Hindlimb muscle (tissue), 1 donor: ENCODE measurements around the gene MAPK8IP3. TPM values are rescaled to one million over a fixed set of nuclear protein-coding genes. Genes with fewer than 3 reads are reported as not detected.
A peak's percentile ranks its signal among the peaks of the same experiment; 100 is the strongest.
"Not testable (repeated sequence)": the region's sequence is repeated elsewhere in the genome, so short reads cannot be mapped to it uniquely, and the experiment has no call there.

Source experiments
- DNase-seq: peaks from one replicate; pipeline ENCODE4 v3.0.0-alpha.2; 2013
- polyA plus RNA-seq: library from polyadenylated mRNA; unstranded; fragments of 120-200 nt; gene quantifications from one replicate; pipeline ENCODE4 v1.2.1, GENCODE V29; 2013; ENCODE audit not compliant: insufficient read length

Gene MAPK8IP3
- polyA plus RNA-seq, 1 donor: 55.3 TPM

DNA sequence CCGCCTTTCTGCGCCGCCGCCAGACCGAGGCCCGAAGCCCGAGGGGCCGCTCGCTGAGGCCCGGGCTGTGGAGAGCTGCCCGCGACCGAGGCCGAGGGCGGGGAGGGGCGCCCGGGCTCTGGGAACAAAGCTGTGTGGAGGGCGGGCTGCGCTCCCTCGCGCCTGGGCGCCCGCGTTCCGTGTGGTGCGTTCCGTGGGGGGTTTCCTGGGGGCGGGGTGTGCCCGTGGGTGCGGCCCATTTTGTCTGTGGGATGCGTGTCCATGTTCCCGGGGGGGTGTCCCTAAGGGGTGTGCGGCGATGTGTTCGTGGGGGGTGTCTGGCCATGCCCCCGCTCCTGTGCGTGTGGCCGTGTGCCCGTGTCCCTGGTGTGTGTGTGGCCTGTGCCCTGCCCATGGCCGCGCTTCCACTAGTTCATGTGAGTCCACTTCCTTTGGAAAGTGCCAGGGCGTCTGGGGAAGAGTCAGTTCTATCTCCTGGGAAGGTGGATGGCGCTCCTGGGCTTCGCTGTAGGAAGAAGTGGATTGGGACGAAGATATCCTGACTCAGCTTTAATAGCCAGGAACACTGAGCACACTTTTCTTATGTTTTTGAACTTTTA, 27.4 kb upstream of the MAPK8IP3 start:
- peak; percentile 15 for DNase-seq

DNA sequence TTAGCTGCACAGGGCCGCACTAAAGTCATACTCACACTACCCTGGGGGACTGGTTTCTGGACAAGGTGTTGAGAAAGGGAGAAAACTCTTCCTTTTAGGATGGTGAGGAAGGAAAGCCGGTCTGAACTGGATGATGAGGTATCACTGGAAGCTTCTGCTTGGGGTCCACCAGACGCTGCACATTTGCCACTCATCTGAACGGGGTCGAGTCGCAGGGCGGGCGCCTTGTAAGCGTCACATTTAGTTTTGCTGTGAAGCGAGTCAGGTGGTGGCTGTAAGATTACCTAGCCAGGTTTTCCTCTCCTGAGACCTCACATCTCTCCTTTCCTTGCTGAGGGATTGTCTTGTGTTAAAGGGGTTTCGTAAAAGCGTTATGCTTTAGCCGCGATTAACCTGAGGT, 25.6 kb upstream of the MAPK8IP3 start:
- no peak for DNase-seq

DNA sequence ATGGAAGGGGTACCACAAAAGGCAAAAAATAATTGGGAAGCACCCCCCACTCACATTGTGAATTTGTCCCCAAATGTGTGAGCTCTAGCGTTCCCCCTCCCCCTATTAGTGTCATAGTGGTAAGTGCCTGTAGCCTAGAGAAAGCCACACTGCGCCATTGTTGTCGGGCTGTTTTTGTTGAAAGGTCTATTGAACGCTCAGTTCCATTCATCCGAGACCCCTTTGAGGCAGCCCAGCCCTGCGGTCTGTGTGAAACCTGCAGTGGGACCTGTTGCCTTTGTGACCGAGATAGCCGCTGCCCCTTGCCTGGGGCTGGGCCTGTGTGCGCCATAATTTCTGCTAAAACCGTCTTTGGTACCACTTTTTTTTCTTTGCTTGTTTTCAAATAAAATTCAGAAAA, 25.0 kb upstream of the MAPK8IP3 start:
- DNase-seq: no peak

DNA sequence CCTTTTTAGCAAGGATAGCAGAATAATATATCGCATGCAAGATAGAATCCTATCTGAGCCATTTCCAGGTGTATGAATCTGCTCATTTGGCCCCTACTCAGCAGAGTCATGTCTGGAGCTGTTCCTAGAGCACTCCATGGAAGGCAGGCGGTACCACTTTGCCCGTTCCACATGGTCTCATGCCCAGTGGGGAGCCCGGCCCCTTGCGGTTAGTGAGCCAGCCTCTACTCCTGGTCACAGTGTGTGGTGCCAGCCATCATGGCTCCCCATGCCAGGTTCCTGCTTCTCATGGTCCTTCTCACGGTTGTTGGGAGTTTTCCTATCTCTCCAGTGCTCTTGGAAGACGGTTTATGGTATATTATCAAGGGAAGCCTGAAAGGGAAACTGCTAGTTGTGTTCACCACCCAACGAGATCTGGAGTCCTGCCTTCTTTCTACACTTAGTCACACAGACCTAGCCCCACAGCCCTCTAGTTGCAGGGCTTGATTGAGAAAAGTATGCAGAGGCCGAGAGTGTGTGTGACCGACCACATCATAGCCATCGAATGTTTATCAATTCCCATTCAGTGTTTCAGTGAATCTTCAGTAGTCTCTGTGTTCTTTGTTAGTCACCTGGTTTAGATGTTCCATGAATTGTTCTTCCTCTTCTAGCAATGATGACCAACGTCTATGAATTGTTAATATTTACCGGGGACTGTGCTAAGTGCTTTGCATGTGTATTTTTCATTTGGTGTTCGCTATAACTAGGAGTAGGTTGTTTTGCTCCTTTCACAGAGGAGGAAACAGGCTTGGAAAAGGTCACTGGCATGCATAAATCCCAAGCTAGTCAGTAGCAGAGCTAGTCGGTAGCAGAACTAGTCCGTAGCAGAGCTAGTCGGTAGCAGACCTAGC, 18.3 kb upstream of the MAPK8IP3 start:
- no peak for DNase-seq

DNA sequence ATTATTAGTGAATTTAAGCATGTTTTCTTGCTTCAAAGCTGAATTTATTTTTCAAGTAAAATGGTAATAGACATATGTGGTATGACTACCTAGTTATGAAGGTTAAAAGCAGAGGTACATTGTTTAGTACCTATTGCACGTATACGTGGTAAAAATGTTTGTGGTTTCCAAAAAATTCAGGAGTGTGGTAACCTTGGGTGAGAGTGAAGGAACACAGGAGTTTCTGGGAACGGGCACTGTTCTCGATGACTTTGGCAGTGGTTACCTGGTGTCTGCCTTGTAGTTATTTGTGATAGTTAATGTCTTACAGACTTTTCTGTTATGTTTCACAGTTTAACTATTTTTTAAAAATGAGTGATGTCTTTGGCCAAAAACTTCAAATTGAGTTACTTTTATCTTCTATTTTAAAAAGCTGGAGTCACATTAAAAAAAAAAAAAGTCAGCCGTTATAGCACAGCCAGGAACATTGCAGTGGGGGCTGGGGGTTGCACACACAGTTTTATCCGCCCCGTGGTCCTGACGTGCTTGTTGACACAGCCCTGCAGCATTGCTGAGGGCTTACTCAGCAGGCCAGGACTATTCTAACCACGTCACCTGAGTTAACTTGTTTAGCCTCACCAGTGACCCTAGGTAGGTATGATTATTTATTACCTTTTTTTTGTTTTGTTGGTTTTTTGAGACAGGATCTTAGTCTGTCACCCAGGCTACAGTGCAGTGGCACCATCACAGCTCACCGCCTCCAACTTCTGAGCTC, 17.0 kb upstream of the MAPK8IP3 start:
- no peak for DNase-seq

DNA sequence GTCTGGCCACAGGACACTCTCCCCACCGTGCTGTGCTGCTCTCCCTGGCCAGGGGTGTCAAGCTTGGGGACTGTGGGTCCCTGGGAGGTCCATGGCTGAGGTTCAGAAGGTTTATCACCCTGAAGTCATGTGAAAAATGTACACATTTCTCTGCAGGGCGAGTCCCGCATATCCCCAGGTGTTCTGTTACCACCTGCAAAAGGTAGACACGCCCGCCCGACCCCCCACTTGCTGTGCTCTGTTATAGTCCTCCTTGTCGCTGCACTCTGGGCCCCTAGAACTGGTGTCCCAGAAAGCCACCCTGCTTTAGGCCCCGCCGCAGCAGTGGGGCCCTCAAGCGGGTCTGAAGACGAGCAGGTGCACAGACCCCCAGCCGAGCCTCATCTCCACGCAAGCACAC, 16.1 kb upstream of the MAPK8IP3 start:
- DNase-seq: no peak

DNA sequence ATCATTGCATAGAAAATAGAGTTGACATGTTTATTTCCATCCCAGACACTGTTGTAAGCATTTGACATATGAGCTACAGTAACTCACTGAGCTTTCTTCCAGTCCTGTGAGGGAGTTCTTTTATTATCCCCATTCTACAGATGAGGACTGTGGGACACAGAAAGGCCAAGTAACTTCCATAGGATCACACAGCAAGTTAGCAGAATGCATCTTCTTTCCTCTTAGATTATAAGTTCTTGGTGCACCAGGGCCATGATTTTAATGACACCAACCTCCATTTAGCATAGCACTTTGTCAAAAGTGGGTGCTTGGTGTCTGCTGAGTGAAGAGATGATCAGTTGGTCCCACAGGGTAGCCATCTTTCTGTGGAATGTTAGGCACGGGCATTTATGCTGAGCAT, 15.2 kb upstream of the MAPK8IP3 start:
- no peak for DNase-seq

DNA sequence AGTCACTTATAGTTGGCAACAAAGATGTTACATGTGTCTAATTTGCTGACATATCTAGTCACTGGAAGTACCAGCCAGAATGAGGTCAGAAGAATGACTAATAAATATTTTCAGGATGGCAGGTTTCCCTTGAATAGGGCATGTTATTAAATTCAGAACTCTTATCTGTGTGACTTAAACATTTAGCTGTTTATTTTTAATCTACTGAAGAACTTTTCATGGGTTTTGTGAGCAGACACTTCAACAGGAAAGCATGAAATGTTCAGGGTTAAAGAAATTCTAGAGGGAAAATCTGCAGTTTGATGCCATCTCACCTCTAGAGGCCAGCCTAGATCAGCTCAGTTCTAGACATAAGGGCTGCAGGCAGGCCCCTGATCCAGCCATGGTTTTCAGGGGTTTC, 14.7 kb upstream of the MAPK8IP3 start:
- no peak for DNase-seq

DNA sequence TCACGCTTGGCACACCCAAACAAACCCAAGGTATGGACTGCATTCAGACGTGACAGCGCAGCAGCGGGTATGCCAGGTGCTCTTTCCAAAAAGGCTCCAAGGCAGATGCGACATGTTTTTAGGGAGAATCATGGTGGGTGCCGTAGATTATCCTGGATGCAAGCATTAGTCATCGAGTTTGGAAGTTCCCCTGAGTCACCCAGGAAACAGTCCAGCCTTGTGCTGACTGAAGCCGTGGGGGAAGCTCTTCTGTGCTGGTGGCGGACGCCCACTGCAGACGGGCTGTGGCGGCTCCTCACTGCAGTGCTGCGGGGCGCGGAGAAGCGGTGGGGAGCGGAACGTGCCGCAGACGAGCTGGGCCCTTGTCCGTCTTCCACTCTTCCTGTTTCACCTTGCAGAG, 14.0 kb upstream of the MAPK8IP3 start:
- DNase-seq: no peak

DNA sequence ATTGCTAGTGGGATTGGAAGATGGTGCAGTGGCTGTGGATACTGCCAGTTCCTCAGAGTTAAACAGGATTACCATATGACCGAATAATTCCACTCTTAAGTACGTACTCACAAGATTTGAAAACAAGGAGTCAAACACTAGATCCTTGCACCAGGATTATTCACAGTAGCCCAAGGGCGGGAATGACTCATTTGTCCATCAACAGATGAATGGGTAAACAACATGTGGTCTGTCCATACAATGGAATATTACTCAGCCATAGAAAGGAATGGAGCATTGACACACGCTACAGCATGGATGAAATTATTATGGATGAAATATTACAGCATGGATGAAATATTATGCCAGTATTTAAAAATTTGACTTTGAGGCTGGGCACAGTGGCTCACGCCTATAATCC, 9.1 kb upstream of the MAPK8IP3 start:
- no peak for DNase-seq

DNA sequence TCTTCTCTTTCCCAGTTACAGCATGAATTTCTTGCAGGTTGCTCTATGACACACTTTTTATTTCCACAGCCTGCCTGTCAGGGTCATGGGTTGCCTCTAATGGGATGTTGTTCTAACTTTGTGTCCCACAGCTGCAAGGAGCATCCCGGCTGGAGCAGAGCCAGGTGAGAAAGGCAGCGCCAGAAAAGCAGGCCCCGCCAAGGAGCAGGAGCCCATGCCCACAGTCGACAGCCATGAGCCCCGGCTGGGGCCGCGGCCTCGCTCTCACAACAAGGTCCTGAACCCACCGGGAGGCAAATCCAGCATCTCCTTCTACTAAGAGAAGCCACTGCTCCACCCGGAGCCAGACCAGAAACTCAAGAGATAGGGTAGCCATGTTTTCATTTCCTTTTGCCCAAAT, 7.3 kb upstream of the MAPK8IP3 start:
- no peak for DNase-seq

DNA sequence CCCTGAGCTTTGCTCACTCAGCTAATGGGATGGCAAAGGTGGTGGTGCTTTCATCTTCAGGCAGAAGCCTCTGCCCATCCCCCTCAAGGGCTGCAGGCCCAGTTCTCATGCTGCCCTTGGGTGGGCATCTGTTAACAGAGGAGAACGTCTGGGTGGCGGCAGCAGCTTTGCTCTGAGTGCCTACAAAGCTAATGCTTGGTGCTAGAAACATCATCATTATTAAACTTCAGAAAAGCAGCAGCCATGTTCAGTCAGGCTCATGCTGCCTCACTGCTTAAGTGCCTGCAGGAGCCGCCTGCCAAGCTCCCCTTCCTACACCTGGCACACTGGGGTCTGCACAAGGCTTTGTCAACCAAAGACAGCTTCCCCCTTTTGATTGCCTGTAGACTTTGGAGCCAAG, 5.7 kb upstream of the MAPK8IP3 start:
- no peak for DNase-seq

DNA sequence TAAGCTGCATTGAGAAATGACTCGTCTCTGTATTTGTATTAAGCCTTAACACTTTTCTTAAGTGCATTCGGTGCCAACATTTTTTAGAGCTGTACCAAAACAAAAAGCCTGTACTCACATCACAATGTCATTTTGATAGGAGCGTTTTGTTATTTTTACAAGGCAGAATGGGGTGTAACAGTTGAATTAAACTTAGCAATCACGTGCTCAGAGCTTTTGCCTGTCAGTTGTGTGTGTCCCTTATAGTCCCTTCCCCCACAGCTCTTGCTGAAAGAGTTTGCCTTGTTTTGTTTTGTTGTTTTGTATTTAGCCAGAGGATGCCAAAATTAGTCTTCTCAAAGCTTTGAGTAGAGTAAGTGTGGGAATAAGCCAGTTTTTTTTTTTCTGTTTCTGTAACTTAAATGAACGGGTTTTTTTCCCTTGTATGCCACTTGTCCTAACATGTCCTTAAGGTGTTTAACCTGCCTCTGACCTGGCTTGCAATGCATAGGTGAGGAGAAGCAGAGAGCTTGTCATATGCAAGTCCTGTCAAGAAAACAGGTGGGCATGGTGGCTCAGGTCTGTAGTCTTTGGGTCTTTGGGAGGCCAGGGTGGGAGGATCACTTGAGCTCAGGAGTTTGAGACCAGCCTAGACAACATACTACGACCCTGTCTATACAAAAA, 4.6 kb upstream of the MAPK8IP3 start:
- no peak for DNase-seq

DNA sequence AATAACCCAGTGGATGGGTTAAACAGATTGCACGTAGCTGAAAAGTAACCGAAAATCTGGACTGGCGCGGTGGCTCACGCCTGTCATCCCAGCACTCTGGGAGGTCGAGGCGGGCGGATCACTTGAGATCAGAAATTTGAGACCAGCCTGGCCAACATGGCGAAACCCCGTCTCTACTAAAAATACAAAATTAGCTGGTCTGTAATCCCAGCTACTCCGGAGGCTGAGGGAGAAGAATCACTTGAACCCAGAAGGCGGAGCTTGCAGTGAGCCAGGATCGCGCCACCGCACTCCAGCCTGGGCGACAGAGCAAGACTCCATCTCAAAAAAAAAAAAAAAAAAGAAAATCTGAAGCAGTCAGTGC, 689 bp upstream of the MAPK8IP3 start:
- DNase-seq: not testable (repeated sequence)

DNA sequence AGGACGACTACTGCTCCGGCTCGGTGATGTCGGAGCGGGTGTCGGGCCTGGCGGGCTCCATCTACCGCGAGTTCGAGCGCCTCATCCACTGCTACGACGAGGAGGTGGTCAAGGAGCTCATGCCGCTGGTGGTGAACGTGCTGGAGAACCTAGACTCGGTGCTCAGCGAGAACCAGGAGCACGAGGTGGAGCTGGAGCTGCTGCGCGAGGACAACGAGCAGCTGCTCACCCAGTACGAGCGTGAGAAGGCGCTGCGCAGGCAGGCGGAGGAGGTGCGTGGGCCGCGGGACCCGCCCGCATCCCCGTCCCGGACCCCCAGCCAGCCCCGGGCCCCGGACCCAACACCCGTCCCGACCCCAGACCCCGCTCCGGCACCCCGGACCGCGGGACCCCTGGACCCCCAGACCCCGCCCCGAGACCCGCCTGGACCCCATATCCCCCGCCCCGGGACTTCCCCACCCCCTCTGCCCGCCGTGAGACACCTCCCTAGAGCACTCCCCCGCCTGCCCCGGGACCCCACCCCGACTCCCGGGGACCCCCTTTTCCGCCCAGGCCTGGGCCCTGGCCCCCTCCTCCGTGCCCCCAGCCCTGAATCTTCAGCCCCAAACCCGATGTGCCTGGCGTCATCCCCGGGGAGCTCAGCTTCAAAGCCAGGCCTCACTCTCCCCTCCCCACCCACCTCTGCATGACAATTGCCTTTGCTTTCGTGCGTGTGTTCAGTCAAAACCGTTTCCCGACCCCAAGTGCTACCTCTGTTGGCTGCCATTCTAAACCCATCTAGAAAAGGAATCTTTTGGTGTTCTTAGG, 594 bp downstream of the MAPK8IP3 start:
- DNase-seq: peak; percentile 30

DNA sequence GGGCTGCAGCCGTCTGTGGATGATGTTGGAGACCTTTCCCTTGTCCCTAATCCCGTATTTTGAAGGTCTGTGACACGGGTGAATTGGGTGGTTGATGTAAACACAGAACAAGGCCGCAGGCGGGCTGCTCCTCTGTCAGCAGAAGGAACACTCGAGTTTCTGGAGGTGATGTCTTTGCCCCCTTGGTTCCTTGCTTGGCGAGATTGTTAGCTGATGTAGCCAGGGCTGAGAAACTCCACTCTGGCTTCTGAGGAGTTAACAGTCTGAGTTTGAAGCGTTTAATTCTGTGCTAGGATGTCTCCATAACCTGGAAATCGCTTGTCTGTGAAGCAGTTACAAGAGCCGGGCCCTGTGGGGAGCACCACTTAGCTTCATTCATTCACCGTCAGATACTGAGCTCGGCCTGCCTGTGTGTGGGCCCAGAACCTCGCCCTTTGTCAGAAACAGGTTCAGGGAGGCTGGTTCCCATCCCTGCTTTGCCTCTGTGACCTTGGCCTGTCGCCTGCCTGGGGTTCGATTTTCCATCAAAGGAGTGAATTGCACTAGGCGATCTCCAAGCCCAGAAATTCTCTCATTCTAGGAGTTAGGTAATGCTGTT, 1.3 kb downstream of the MAPK8IP3 start:
- no peak for DNase-seq

DNA sequence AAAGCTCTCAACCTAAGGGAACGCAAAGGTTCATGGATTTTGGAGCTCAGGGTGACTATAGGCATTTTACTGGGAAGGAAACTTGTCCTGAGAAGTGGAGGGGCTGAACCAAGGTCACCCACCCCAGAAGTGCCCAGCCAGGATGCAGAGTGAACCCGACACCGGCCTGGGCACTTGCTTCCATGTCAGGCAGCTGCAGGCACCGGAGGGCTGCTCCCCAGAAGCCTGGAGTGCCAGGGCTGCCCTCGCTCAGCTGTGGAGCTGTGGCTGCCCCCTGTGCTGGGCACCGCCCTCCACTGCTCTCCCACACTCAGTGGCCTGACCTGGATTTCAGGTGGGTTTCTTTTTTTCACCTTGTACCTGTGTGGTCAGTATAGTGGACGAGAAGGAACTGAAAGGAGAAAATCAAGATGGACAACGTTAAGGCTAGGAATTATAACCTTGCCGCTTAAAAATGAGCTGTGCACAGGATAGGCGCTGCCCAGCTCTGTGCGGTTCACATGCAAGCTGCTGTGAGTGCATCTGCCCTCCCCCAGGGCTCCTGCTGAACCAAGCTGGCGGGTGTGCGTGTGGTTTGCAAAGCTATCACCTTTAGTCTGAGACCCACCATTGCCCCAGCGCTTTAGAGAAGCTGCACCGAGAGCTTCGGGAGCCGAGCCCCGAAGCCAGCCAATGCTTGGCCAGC, 2.2 kb downstream of the MAPK8IP3 start:
- DNase-seq: no peak

DNA sequence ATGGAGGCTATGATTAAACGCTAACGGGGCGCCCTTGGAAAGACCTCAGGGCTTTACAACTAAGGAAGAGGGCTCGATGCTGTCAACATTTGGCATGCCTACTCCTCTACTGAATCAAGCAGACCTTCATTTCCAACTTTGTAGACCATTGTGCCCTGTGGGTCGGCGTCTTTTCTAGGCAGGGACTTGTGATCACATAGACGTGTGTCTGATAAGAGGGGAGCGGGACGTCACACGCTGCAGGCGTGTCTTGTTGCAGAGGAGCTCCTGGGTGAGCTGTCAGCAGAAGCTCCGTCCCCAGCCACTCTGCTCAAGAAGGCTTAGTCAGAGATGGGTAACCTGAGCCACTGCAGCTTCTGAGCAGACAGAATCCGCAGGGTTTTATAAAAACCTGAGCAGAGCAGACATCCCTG, 2.8 kb downstream of the MAPK8IP3 start:
- DNase-seq: no peak

DNA sequence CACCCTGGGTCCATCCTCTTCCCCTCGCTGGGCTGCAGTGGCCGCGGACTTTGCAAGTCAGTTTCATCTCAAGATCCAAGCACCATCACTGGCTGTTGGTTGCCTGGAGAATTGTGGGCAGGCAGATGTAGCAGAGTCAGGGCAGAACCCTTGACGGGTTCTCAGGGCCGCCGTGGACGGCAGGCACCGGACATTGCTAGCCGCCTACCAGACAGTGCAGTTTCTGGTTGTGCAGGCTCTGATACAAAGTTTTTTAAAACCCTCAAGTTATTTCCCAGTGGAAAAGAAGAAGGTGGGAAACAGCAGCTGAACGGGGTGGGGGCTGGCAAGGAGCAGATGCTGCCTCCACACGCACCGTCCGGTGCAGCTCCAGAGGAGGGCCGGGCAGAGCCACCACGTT, 3.4 kb downstream of the MAPK8IP3 start:
- DNase-seq: no peak

DNA sequence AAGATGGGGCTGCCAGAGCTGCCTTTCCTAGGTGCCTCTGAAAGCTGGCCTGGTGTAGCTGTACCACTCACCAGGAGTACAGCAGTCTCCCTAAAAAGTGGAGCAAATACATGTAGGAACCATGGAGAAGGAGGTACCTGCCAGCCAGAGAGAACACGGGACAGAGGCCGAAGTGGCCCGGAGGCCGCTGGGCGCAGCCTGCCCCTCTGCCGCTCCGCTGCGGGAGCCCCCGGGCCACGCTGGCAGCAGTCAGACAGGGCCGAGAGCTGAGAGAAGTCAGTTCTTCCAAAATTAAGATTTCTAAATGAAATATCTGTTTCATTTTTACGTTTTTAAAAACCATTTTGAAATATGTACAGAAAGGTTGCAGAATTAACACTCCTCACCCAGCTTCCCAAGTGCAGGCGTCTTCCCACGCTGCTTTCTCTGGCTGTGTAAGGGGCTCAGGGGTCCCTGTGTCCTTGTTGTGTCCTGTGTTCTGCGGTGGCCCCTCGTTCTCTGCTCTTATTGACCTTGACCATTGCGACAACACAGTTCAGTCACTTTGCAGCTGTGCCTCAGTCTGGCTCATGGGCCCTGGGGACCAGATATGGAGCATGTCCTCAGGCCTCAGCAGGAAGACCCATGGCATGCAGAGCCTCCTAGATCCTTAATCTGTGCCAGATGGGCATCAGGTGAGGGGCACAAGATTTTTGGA, 5.0 kb downstream of the MAPK8IP3 start:
- DNase-seq: no peak
